GM12872 (cell line): ENCODE measurements around the gene SHMT2.

Experiments used
- CTCF ChIP-seq: IDR thresholded peaks from 3 replicates; pipeline ENCODE4 v1.5.1; 2011; ENCODE audit warnings: low read depth, mild to moderate bottlenecking, low read length, moderate library complexity; ENCODE audit not compliant: insufficient read depth

The SHMT2 gene

GRCh38 chr12:57236925-57237595 lies 7.5 kb downstream of the SHMT2 start:
- no peak for TF ChIP-seq CTCF

- TF ChIP-seq CTCF: no peak
Measured at GRCh38 chr12:57237596-57237931, 8.1 kb downstream of the SHMT2 start.

GRCh38 chr12:57237932-57238853 lies 8.7 kb downstream of the SHMT2 start:
- no peak for TF ChIP-seq CTCF

GRCh38 chr12:57238854-57239554 lies 9.5 kb downstream of the SHMT2 start:
- TF ChIP-seq CTCF: peak; percentile 100

GRCh38 chr12:57239587-57240065 lies 10.1 kb downstream of the SHMT2 start:
- no peak for TF ChIP-seq CTCF

- TF ChIP-seq CTCF: no peak; the same call in 2 of the 3 replicates
Measured at GRCh38 chr12:57240066-57240921, 10.8 kb downstream of the SHMT2 start.
